HG02588 (cell line): ENCODE data around the gene BPGM.
"Not testable (repeated sequence)": the region's sequence is repeated elsewhere in the genome, so short reads cannot be mapped to it uniquely, and the experiment has no call there.

ENCODE experiments used
- ATAC-seq: cut with Tn5 transposase; IDR thresholded peaks from one replicate; pipeline ENCODE4 v1.9.1; 2021; ENCODE audit warnings: mild to moderate bottlenecking, moderate library complexity; ENCODE audit not compliant: unreplicated experiment

Gene BPGM

DNA sequence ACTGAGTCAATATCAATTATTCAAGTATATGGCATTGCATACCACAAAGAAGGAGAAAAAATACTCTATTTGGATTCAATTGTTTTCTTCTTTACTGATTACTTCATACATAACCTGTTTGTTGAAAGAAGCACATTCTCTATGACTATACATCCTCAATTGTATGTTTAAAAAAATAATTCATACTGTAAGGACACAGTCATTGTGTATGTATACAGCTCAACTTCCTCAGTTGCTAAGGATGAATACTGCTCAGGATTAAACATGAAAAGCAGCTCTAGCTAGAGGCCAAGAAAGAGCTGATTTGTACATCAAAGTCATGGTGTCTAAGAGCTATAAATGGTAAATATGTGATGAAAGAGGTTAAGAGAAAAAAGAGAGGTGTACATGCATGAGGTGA, 15.8 kb upstream of the BPGM start:
- ATAC-seq, result no peak

DNA sequence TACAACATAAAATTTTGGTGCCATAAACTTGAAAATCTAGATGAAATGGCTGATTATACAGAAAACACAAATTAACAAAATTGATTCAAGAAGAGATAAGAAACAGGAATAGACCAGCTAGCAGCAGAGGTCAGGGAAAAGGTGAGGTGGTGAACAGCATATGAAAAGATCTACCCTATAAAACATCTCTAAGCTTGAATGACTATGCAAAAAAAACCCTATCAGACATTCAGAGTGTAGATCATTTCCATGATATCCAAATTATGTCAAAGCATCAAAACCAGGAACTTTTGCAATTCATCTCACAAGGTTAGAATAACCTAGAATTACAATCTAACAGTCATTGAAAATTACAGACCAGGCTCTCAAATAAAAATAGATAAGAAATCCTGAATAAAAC, 14.6 kb upstream of the BPGM start:
- no peak for ATAC-seq

DNA sequence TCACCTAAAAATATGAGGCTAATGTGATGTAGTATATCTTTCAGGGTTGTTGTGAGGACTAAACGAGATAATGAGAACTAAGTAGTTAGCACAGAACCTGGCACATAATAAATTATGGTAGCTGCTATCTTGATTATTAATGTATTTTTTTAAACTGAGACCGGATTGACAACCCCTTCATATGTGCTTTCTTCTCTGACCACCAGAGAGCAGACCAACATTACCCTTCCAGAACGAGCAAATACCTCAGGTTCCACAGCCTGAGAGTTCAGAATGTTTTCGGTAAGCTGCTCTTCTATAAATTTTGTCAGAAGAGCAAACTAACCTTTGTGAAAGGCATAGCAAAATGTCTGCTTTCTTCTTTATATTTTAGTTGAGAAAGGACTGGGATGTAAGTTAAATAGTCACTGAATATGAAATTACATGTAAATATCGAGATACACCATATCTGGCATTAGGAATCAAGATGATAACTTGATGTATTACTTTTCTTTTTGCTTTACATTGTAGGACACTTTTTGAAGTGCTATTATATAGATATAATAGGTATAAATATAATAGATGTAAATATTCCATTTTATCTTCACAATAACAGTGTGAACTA, 13.6 kb upstream of the BPGM start:
- ATAC-seq, result no peak

DNA sequence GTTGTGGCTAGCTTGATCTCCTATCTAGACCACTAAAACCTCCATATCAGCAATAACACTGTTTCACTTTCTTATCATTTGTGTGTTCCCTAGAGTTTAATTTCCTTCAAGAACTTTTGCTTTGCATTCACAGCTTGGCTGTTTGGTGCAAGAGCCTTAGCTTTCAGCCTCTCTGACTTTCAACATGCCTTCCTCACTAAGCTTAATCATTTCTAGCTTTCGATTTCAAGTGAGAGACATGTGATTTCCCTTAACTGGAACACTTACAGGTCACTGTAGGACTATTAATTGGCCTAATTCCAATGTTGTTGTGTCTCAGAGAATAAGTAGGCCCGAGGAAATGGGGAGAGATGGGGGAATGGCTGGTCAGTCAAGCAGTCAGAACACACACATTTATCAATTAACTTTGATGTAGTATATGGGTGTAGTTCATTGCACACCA, 10.6 kb upstream of the BPGM start:
- ATAC-seq, result peak; percentile 89

DNA sequence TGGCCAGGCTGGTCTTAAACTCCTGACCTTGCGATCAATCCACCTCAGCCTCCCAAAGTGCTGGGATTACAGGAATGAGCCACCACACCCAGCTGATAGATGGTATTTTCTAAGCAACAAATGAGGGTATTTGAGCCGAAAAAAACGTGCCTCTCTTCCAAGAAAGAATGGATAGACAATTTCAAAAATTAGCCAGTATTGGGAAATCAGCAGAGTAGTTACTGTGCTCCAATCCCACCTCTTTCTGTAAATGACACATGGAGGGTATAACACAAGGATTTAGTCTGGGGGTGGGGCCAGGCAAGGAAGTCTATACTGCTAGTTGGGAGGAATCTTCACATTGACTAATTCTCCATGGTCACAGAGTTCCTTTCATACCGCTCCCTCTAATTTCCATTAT, 9.2 kb upstream of the BPGM start:
- no peak for ATAC-seq

DNA sequence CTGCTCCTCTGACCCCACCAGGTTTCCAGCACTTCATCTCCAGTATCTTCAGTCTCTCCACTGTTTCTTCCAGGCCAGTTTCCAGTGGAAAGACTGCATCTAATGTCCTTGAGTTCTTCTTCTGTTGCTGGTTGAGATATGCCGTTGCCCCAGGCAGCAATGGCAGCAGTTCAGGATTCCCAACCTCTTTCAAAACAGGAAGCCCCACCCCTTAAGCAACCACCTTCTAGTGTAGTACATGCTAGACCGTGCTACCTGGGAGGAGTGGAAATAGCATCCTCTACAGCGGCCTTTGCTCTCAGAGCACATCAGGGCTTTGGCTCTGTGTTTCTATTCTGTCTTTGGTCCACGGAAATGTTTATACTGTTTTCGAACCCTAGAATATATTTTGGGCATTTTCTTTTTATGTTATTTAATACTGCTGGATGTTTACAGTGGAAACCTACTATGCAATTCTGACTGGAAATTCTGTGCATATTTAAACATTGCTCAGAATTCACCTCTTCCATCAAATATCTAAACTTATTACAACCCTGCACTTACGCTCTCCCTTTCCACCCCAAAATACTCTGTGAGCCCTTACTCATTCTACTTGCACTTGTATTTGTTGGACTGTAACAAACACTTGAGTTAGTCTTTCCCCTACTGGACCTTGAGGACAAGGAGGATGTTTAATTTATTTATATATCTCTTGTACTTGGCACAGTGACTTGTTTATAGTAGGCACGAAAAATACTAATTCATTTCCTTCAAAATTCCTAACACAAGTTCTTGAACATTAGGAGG, 8.5 kb upstream of the BPGM start:
- ATAC-seq, result no peak

DNA sequence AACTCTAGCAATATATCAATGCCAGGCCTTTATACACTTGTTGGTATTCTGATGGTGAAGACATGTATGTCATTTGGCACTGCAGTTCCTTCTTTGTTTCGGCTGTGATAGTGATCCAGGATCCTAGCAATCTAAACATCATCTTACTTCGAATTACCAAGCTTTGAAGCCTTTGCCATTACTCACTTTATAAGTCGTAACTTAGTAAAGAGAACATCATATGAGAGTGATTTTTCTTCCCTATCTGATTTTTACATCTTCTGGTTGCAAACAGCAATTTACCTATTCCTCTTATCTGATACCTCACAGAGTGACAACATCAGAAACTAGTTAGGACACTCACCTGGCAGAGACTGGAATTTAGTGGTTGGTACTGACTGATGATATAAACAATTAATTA, 7.6 kb upstream of the BPGM start:
- no peak for ATAC-seq

DNA sequence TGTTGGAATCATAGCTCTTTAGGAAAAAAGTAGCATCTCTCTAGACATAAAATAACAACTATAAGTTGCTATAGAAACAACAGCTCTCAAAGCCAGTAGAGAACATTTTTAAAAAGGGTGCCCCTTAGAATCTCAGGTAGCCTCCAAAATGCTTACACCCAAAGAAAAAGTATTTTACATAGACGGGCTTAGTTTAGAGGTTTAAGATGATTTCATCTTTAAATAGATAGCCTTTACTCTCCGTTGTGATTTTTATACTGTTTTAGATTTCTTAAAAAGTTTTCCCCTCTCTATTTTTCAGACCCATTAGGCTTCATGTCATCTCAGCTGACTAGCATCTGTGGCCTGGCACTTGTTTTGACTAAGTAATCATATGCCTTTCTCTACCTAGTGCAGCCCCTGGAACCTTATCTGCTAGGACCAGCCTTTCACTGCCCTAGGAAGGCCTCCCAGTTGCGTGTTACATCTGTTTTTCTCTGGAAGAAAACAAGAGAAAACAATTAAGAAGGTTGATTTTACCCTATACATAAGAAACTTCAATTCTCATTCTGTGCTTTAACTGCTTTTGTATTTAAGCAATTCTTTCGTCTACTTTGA, 6.9 kb upstream of the BPGM start:
- ATAC-seq, result no peak

DNA sequence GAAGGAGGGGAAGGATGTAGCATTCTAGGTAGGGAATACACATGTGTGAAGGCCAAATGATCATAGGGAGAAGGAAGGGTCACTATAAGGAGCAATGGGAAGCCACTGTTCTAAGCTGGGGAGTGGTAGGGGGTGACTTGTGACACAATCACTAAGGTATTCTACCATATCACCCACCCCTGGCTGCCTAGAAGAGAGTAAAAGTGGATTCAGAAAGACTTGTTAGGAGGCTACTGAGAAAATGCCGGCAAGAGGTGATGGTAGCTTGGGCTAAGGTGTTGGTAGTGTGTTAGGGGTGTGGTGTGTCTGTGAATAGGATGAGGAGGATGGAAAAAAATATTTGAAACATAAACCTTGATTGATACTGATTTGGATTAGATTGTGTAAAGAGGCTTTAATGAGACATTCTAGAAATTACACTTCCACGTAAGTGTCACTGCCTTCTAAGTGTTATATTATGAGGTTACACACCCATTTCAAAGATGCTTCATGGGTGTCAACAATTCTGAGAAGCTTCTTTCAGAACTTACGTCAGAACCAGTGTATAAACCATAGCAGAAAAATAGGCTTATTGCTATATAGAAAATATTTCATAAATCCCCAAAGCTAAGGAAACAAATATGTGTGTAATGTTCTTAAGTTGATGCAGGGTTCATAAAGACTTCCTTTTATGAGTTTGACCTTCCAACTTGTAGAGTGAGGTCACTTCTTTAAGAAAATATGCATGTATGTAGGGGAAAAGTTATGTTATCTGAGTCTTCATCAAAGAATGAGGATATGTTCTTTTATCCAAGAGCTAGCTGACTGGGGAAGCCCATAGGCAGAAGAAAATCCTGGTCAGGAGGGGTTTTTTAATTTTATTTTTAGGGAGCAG, 5.6 kb upstream of the BPGM start:
- ATAC-seq, result no peak

DNA sequence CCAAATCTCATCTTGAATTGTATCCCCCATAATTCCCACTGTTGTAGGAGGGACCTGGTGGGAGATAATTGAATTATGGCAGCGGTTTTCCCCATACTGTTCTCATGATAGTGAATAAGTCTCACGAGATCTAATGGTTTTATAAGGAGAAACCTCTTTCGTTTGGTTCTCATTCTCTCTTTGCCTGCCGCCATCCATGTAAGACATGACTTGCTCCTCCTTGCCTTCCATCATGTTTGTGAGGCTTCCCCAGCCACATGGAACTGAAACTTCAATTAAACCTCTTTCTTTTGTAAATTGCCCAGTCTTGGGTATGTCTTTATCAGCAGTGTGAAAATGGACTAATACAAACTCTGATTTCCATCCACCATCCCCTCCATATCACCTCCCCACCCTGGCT, 4.7 kb upstream of the BPGM start:
- not testable (repeated sequence) for ATAC-seq

DNA sequence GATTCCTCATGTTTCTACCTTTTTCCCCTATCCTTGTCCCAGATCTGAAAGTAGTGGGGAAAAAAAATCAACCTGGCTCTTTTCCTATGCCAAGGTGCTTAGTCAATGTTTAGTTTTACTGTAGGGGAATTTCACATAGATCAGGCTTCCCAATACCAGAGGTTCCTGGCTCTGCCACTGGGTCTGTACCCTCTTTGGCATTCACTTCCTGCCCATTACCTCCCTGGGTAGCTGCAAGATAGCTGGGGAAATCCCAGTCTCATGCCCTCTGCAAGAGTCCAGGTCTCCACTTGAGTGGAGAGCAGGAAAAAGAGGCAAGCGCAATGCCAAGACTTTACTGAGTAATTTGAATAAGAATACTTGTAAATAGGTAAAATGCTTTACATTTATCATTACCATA, 3.5 kb upstream of the BPGM start:
- no peak for ATAC-seq

DNA sequence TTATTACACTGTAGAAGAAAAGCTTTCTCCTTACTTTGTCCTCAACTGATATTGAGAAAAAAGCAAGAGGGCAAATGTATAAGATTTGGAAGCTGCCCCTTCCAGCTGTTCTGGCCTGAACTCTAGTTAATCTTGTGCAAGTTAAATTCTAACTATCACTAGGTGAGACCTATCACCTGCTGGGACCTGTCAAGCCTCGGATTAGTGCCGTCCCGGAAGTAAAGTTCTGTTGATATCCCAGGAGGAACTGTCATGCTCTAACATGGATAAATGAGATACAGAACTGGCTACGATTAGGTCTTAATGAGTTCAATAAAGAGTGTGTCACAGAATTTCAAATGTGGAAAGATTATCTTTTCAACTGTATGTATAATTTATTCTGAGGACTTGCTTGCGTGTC, 1.2 kb upstream of the BPGM start:
- ATAC-seq, result no peak

DNA sequence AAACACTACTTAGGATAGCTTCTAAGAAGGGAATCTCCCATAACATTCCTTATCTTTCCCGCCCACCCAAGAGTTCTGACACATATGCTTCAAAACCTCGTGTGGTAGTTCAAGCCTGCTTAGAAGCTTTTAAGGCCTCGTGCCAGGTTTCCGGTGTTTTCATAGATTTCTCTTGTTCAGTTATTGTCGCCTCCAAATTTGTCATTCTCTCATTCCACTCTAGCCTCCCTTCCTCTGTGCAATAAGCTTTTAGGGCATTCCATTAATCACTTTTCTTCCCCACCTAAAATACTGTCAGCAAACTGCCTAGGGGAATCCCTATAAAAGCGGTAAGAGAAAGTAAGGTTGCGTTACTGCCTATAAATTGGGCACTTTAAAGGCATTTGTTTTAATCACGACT, 718 bp upstream of the BPGM start:
- no peak for ATAC-seq

DNA sequence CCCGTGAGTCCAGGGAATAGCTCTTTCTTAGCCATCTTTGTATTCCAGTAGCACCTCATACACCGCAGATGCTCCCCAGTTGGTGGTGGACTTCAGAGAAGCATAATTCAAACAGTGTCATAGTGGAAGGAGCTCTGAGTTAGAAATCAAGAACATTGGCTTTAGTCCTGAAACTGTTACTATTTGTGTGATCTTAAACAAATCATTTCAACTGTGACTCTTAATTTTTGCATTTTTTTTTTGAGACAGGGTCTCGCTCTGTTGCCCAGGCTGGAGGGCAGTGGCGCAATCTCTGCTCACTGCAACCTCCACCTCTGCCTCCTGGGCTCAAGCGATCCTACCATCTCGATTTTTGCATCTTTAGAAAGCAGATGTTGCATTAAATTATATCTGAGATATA, 1.8 kb downstream of the BPGM start:
- ATAC-seq, result no peak

DNA sequence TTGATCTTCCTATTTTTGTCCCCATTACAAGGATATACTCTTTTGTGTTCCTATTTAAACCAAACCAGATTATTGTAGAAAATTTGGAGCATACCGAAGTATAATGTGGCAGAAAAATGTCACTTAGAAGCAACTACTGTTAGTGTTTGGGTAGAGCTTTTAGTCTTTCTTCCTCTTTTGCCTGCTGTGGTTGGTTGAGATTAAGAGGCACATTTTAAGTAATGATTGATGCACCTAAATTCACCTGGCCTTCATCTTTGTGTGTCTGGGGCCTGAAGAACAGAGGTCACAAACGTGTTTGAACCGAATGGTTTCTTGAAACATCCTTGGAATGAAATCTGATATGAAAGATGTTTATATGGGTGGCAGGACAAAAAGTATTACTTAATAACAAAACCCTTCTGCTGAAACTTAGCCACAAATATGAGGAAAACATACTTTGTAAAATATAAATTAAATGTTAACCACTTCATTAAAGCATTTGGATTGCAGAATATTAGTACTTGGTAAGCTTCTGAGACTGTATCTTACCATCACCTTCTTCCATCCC, 2.6 kb downstream of the BPGM start:
- no peak for ATAC-seq

DNA sequence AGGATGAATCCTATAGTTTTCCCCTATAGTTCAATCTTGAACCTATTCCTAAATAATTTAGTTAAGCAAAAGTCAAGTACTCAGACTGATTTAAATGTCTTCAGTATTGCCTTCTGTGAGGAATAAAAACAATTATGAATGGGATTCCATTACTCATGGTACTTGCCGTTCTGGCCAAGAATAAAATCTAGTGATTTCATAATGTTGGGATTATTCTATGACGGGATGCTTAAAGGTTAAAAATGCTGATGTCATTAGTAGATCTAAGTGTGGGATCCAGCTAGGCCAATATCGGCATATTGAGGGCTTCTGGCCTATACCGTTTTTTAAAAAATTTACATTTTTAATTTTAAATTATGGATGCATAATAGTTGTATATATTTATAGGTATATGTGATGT, 5.3 kb downstream of the BPGM start:
- ATAC-seq, result no peak

DNA sequence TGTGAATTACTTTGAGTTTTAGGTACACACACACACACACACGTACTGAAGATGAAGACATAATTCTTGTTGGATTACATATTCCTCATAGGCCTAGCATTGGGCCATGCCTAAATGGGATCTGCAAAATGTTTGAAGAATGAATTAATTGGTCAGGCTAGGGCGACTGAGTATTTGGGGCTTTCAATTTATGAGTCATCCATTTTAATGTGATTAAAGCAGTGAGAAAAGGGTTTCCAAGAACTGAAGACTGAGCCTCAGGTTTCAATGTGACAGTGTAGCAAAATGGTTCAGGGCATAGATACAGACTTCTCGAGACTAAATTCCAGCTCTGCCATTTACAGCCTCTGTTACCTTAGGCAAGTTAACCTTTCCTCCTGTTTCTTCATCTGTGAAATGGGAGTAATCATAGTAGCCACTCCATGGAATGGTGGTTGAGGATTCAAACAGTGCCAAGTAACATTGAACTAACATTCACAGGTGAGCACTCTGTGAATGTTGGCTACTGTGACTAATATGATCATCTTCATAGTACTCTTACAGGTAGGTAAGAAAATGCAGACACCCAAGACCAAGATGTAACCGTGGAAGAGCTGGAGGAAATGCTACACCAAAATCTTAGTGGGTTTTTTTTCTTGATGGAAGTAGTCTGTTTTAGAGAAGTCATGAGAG, 7.6 kb downstream of the BPGM start:
- ATAC-seq, result no peak

DNA sequence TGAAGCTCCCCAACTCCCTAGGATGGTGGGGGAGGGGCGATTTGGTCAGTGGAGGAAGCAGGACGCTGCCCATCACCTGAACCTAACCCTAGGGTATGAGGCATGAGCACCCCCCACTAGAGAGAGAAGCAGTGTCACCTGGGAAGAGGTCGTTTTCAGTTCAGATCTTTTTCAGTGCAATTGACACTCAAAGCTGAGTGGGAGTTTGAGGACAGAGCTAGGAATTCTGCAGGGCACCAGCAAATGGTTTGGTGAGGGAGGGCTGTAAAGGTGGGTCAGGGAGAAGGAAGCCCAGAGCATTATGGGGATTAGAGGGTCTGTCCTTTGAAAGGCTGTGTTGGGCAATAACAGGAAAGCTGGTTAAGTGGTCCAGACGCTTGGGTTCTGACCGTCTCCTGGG, 10.9 kb downstream of the BPGM start:
- ATAC-seq, result no peak

DNA sequence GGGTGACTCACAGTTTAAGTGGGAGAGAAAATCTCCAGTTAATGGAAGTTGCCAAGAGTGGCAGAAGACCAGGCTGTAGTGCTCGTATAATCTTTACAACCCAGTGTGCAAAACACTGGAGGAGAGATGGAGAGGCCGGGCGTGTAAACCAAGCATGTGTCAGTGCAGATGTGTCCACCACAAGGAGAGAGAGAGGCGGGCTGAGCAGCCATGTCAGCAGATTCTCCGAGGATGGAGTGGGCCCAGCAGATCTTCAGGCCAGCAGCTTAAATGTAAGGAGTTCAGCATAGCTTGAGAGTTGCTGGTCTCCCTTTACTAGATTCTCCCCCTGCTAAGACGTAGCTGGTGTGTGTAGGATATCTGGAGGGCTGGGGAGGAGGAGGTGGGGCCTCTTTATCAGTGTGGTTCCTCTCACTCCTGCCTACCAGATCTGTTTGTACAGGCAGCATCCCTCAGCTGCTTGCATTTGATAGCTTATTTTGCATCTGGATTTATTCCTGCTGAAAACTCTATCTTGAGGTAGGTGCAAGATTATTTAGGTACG, 13.7 kb downstream of the BPGM start:
- ATAC-seq, result no peak

DNA sequence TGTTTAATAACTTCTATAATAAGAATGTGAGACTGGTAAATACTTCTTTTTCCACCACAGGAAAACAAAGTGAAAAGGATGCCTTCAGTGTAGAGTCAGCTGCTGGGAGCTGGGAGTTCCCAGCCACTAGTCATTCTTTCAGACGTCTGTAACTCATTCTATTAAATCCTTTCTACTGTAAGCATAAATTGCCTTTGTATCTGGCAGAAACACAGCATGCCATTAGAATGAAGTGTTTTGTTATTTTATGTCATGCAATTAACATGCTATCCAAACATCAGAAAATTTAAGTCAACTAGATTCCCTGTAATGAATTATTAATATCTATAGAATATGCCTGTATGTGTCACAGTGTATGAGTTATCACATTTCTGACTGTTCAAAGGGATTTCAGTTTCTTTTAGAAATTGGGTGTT, 14.3 kb downstream of the BPGM start:
- ATAC-seq, result no peak
